NCI-H345 treated with DMSO at 0.1 percent for 48 hours (cell line): ENCODE results near the gene ITSN2.
"Not testable (repeated sequence)": the region's sequence is repeated elsewhere in the genome, so short reads cannot be mapped to it uniquely, and the experiment has no call there.

Source experiments
- DNase-seq: peaks from one replicate; lab custom pipeline; 2025; ENCODE audit not compliant: unreplicated experiment; lab: John Stamatoyannopoulos, UW

ITSN2 gene

DNA sequence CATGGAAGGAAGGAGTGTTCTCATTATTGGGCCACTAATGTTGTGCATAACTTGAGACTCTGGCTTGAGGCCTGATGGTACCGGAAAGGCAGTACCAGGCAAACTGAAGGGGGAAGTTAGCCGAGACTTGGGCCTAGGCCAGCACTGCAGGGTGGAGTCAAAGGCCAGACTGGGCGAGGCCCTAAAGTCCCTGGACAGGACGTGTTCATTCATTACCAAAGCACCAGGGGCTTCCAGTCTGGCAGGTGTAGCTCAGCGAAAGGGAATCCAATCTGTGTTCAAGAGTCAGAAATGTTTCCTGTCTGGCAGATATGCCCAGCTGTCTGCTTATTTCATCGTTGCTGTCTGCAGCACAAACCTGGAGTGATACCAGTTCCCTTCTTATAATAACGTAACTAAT lies 4.7 kb upstream of the ITSN2 start:
- DNase-seq = no peak

DNA sequence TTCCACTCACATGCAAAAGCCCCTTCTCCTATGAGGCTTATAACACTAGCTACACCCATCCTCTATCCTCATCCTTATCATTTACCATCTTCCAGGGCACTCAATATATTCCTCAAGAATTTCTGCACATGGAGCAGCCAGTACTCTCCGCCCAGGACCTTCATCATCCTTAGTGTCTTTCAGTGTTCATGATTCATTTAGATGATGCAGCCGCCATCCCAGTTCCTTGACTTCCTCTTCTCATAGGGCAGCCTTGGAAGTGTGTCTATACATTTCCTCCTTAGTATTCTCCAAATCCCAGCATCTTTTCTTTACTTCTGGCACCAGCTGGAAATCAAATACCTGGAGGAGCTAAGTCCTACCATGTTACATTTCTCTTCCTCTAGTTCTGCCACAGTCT lies 3.0 kb upstream of the ITSN2 start:
- DNase-seq = no peak

DNA sequence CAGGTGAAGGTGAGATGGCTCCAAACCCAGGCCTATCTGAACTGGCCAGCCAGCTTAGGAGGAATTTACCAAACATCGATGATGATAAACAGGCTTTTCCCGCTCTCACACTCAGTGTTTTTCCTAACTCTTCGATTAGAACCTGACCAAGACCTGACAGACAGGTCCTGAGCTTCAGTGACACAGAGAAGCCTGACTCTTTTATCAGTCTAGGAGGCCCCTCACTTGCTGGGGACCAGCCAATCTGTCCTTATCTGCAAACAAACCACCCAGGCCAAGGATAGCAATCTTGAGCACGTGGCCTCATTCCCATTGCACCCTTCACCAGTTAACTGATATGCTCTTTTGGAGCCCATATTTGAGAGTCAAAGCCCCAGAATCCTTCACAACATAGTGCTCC lies 1.9 kb upstream of the ITSN2 start:
- no peak for DNase-seq

DNA sequence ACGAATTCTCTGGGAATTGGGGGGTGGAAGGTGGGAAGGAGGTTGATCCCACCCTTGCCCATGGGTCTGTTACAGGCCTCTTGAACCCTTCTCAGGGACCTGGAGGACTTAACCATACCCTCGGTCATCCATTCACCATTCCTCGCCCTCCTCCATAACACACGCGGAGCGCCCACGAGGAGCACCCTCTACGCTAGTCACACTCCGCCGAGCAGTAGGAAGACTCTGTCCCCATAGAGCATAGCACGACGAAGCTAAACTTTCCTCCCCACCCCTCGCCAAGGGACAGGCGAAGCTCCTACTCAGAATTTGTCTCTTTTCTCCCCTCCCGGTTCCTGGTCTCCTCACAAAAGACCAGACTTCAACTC lies 611 bp upstream of the ITSN2 start:
- no peak for DNase-seq

DNA sequence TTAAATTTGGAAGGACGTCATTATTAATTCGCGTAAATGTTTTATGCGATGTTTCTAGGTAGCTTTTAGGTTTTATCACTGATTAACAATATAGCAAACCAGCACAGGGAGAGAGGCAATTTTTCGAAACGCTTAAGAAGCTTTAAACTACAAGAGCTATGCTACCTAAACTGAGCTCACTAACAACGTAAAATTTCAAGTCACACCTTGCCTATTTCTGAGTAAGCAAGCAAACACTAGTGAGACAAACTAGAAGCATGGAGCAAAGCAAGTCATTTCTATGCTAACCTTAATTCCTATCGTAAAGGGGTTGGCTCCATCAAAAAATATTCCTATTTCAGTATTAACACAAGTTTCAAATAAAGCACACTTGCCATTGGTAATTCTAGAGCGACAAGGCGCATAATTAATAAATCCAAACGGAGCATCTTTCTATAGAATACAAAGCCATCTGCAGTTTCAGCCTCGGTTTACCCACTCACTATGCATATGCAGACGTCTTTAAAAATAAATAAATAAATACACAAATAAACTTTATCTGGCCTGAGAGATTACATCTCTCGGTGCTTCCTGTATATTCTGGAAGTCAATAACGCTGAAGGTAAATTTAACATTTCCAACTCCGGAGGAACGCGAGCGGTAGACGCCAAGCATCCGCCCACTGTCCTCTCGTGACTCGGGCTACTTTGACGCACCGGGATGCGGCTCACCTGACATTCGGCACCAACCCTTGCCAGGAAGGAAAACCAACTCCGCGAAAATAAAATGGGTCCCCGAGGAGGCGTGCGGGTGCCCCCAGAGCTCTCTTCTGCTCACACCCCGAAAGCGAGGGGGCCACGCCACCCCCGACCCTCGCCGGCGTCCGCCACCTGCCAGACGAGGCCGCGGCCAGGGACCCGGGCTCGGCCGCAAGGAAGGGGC lies 947 bp downstream of the ITSN2 start:
- peak; percentile 49 for DNase-seq

DNA sequence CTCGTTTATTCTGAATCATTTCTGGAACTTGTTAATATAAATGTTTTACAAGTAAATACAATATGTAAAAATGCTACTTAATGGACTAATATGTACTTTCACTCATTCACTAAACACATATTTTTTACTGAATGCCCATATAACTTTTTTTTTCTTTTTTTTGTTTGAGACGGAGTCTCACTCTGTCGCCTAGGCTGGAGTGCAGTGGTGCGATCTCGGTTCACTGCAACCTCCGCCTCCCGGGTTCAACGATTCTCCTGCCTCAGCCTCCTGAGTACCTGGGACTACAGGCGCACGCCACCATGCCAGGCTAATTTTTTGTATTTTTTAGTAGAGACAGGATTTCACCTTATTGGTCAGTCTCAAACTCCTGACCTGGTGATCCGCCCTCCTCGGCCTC lies 2.6 kb downstream of the ITSN2 start:
- not testable (repeated sequence) for DNase-seq

DNA sequence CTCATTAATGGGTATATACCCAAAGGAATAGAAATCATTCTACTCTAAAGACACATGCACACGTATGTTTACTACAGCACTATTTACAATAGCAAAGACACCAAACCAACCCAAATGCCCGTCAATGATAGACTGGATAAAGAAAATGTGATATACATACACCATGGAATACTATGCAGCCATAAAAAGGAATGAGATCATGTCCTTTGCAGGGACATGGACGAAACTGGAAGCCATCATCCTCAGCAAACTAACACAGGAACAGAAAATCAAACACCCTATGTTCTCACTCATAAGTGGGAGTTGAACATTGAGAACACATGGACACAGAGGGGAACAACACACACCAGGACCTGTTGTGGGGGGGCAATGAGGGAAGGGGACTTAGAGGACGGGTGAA lies 3.2 kb downstream of the ITSN2 start:
- DNase-seq = not testable (repeated sequence)

DNA sequence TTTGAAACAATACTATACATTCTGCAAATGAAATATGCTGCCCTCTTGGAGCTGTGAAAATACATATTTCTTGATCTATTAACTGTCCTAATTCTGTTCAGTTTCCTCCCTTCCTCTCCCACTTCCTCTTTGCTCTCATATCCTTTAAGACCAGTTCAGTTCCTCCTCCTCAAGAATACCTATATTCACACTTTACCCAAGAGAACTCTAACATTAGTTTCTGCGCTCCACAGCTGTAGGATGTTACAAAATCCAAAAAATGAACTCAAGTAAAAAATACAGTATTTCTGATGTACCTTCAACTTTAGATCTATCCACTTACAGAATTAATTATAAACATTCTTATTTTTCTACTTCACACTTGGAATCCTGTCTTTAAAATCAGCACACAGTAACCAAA lies 5.4 kb downstream of the ITSN2 start:
- DNase-seq = no peak

DNA sequence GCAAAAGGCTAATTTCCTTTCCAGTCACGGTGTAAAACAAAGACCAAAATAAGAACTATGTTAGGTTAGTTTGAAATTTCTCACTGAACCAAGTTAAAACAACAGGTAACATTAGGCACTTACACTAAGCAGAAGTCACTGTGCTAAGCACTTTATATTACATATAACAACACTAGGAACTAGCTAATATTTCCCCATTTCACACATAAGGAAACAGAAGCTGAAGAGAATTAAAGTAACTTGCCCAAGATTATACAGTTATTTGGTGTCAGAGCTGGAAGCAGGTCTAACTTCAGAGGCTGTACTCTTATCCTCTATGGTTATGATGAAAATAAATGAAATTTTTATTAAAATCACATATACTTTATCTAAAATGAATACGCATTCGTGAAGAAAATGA lies 5.9 kb downstream of the ITSN2 start:
- no peak for DNase-seq

DNA sequence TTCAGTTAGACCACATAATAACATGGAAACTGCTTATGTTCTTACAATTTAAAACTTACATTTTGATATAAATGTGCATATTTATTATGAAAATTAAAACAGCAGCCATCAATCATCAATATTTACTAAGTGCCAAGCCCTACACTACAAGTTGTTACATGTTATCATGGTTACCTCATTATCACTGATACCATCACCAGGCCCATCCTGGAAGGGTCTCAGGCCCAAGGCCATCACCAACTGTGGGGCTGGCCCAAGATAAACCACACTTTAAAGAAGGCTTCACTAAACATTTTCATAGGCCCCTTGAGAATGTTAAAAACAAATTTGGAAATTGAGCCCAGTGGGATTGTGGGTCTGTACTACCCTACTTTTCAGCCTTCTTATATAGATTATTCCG lies 6.4 kb downstream of the ITSN2 start:
- no peak for DNase-seq

DNA sequence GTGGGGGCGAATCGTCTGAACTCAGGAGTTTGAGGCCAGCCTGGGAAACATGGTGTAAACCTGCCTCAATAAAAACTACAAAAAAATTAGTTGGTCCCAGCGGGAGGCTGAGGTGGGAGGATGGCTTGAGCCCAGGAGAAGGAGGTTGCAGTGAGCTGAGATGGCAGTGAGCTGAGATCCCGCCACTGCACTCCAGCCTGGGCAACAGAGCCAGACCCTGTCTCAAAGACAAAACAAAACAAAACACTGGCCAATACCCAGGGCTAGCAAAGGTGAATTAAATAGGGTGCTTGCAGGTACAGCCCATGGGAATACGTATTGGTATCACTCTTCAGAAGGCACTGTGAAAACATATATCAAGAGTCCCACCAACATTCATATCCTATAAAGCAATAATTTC lies 7.0 kb downstream of the ITSN2 start:
- DNase-seq = no peak

DNA sequence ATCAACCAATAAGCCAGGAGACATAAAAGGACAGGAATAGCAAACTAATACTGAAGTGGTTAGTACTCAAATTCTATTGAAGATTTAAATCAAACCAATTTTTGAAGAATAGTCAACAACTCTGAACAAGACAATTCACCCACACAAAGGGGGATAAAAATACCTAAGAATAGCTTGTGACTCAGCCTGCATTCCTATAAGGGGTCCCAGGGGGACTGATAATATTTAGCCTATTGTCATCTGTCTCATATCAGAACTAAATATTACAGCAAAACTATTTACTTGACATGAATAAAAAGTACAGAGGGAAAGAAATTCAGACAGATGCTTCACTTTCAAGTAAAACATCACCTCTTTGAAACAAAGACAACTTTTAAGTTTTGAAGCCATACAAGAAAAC lies 7.7 kb downstream of the ITSN2 start:
- no peak for DNase-seq

DNA sequence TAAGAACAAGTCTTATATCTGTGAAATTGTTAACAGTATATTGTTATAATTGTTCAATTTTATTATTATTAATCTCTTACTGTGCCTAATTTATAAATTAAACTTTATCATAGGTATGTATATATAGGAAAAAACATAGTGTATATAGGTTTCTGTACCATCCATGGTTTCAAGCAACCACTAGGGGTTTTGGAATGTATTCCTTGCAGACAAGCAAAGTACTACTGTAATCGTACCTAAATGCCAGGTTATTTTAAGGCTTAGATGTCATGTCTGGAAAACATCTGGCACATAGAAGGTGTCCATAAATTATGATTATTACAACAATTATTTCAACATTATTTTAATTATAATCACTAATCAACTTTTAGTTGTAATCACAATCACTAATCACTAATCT lies 8.4 kb downstream of the ITSN2 start:
- no peak for DNase-seq

DNA sequence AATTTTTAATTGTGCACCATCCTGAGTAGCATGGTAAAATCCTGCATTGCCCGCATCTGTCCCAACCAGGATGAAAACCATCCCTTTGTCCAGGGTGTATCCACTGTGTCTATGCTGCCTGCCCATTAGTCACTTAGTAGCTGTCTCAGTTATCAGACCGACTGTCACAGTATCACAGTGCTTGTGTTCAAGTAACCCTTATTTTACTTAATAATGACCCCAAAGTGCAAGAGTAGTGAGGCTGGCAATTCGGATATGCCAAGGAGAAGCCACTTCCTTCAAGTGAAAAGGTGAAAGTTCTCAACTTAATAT lies 8.8 kb downstream of the ITSN2 start:
- no peak for DNase-seq

DNA sequence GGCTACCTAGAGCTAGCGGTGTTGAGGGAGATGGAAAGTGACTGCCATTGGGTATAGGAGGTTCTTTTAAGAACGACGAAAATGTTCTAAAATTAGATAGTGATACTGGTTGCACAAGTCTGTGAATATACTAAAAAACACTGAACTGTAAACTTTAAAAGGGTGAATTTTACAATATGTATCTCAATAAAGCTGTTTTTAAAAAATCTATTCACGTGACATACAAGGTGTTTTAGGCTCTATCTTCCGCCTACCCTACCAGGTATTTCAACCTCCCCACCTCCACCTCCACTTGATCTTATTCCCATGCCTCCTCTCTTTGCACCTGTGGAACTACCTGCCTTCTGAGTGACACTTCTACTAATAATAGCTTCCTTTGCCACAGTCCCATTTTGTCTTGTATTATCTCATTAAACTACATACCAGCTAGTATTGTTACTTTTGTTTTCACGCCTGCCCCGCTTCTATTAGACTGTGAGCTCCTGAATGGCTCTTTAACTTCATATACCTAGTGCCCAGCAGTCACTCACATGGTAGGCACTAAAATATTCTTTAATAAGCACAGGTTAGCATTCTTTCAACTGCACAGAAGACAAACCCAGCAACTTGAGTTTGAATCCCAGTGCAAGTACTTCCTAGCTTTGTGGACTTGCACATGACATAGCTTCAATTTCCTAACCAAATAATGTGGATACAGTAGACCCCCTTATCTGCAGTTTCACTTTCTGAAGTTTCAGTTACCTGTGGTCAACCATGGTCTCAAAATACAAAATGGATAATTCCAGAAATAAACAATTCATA lies 9.3 kb downstream of the ITSN2 start:
- no peak for DNase-seq

DNA sequence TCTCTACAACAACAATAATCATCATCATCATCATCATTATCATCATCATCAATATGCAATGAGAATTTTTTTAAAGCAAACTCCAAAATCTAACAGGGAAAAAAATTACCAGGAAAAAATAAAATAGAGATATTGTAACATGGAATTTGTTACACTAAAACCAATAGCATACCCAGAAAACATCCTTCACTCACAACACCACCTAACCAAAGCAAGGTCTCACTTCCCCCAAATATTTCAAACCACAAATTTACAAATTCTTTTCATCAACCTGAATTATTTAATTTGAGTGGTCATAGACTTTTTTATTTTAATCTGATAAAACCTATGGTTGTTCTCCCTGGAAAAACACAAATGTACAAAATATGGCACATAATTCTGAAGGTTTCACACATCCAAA lies 11.2 kb downstream of the ITSN2 start:
- DNase-seq = no peak

DNA sequence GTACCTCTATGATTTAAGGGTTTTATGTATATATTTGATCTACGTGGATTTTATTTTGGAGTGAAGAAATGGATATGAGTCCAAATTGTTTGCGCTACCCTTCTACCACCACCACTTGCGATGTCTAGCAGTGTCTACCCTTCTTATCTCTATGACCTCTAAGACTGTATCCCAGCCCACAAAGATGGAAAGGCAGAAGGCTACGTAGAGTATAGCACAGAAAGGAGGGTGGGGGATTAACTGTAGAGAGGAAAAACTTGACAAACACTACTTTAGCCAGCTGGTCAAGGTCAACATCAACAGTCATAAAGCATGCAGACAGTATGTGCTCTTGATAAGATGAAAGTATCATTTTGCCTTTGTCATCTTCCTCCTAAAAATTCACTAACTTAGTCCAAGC lies 14.4 kb downstream of the ITSN2 start:
- no peak for DNase-seq

DNA sequence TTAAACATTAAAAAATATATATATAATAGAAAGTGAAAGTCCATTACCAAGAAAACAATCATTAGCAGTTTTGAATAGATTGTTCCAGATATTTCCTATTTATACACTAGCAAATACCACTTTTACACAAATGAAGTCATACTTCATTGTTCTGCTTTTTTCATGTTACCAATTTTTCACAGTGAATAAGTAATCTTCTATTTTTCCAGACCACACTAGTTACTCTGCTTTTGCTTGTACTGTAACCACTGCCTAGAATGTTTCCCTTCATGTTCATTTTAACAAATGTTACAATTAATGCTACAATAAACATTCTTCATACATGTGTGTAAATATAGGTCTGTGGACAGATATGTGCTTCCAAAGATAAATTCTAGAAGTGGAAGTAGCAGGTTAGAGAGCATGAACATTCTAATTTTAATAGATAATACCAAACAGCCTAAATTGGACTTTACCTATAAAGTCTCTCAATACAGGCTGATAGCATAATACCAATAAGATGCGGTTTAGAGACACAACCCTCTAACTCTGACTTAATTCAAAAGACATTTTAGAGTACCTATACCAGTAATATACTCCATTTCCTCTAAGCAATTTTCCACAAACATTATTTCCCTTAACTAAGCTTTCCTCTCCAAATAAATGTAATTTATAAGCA lies 17.0 kb downstream of the ITSN2 start:
- DNase-seq = no peak

DNA sequence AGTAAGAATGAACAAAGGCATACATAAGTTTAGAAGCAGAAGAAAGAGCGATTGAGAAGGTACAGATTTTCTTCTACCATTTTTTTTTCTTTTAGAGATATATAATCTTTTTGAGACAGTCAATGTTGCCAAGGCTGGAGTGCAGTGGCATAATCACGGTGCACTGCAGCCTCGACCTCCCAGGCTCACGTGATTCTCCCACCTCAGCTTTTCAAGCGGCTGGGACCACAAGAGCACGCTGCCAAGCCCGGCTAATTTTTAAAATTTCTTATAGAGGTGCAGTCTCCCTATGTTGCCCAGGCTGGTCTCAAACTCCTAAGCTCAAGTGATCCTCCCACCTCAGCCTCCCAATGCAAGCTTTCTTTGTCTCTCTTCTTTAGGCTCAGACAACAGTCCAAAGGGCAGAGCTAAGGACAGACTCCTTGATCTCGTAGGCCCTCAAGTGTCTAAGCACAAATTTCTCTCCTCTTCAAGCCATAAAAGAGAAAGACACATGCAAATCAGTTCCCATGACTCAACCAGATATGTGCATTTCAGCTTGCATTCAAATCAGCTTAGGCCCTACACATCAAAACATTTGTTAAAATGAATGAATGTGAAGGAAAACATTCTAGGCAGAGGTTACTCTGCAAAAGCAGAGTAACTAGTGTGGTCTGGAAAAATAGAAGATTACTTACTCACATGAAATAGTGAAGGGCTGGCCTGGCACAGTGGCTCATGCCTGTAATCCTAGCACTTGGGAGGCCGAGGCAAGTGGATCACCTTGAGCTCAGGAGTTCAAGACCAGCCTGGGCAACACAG lies 18.0 kb downstream of the ITSN2 start:
- no peak for DNase-seq

DNA sequence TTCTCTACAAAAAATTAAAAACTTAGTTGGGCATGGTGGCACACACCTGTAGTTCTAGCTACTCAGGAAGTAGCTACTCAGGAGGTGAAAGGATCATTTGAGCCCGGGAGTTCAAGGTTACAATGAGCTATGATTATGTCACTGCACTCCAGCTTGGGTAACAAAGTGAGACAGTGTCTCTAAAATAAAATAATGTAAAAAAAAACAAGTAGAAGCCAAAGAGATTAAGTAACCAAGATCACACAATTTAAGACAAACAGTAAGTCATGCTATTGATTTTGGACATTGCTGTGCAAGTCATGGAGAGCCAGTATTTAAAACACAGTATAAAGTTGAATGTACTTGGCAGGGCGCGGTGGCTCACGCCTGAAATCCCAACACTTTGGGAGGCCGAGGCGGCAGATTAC lies 20.5 kb downstream of the ITSN2 start:
- DNase-seq = no peak

DNA sequence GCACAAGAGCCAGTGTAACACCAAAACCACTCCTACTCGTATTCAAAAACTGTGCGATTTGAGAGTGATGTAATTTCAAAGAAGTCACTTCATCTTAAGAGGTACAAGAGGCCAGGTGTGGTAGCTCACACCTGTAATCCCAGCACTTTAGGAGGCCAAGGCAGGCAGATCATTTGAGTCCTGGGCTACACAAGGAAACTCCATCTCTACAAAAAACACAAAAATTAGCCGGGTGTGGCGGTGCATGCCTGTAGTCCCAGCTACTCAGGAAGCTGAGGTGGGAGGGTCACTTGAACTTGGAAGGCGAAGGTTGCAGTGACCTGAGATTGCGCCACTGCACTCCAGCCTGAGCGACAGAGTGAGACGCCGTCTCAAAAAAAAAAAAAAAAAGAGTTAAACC lies 21.2 kb downstream of the ITSN2 start:
- DNase-seq = not testable (repeated sequence)
